SK-N-SH treated with all-trans-retinoic acid at 6 μM for 48 hours (cell line): ENCODE data around the gene BRINP1.

ENCODE experiments used
- CSDC2 ChIP-seq: fragments of 250-450 bp; sonication (Bioruptor Pico); IDR thresholded peaks from 2 replicates; pipeline ENCODE4 v1.5.0; 2020; ENCODE audit warnings: mild to moderate bottlenecking, moderate library complexity
- CSRNP3 ChIP-seq: fragments of 250-450 bp; sonication (Bioruptor Pico); IDR thresholded peaks from 2 replicates; pipeline ENCODE4 v1.5.1; 2021; ENCODE audit warnings: mild to moderate bottlenecking, moderate library complexity
- GLIS3 ChIP-seq: fragments of 250-450 bp; sonication (Bioruptor Pico); IDR thresholded peaks from 2 replicates; pipeline ENCODE4 v1.5.0; 2020; ENCODE audit warnings: mild to moderate bottlenecking, moderate library complexity
- RARB ChIP-seq: fragments of 250-450 bp; sonication (Bioruptor Pico); IDR thresholded peaks from 2 replicates; pipeline ENCODE4 v1.8.0; 2021; ENCODE audit warnings: mild to moderate bottlenecking, moderate library complexity
- TCF4 ChIP-seq: fragments of 250-450 bp; sonication (Bioruptor Pico); IDR thresholded peaks from 2 replicates; pipeline ENCODE4 v1.8.0; 2021; ENCODE audit warnings: mild to moderate bottlenecking, moderate library complexity, borderline replicate concordance
- ZC3H10 ChIP-seq: fragments of 250-450 bp; sonication (Bioruptor Pico); IDR thresholded peaks from 2 replicates; pipeline ENCODE4 v1.5.1; 2021; ENCODE audit warnings: mild to moderate bottlenecking, moderate library complexity
- ZFP3 ChIP-seq: fragments of 250-450 bp; sonication (Bioruptor Pico); IDR thresholded peaks from 2 replicates; pipeline ENCODE4 v1.5.0; 2020; ENCODE audit warnings: mild to moderate bottlenecking, moderate library complexity
- ZFP30 ChIP-seq: fragments of 450-650 bp; formaldehyde crosslinking; IDR thresholded peaks from 2 replicates; pipeline ENCODE4 v1.5.0; 2022; ENCODE audit warnings: mild to moderate bottlenecking, moderate library complexity
- TF ChIP-seq, protein P1 (sequence below): fragments of 250-450 bp; sonication (Bioruptor Pico); IDR thresholded peaks from 2 replicates; pipeline ENCODE4 v1.5.0; 2020; ENCODE audit warnings: mild to moderate bottlenecking, moderate library complexity
- TF ChIP-seq, protein P2 (sequence below): fragments of 250-450 bp; sonication (Bioruptor Pico); IDR thresholded peaks from 2 replicates; pipeline ENCODE4 v1.5.1; 2020; ENCODE audit warnings: low read depth, mild to moderate bottlenecking, moderate library complexity

GRCh38 chr9:119367683-119368075, 1.6 kb downstream of the BRINP1 start:
- no peak for TF ChIP-seq CSRNP3
- no peak for TF ChIP-seq TCF4 (CRISPR knock-in tag)
- TF ChIP-seq CSDC2, result no peak
- TF ChIP-seq, protein P1, sequence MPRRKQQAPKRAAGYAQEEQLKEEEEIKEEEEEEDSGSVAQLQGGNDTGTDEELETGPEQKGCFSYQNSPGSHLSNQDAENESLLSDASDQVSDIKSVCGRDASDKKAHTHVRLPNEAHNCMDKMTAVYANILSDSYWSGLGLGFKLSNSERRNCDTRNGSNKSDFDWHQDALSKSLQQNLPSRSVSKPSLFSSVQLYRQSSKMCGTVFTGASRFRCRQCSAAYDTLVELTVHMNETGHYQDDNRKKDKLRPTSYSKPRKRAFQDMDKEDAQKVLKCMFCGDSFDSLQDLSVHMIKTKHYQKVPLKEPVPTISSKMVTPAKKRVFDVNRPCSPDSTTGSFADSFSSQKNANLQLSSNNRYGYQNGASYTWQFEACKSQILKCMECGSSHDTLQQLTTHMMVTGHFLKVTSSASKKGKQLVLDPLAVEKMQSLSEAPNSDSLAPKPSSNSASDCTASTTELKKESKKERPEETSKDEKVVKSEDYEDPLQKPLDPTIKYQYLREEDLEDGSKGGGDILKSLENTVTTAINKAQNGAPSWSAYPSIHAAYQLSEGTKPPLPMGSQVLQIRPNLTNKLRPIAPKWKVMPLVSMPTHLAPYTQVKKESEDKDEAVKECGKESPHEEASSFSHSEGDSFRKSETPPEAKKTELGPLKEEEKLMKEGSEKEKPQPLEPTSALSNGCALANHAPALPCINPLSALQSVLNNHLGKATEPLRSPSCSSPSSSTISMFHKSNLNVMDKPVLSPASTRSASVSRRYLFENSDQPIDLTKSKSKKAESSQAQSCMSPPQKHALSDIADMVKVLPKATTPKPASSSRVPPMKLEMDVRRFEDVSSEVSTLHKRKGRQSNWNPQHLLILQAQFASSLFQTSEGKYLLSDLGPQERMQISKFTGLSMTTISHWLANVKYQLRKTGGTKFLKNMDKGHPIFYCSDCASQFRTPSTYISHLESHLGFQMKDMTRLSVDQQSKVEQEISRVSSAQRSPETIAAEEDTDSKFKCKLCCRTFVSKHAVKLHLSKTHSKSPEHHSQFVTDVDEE (CRISPR knock-in tag), result no peak
- no peak for TF ChIP-seq RARB (CRISPR knock-in tag)
- no peak for TF ChIP-seq GLIS3 (CRISPR knock-in tag)
- no peak for TF ChIP-seq ZC3H10
- TF ChIP-seq, protein P2, sequence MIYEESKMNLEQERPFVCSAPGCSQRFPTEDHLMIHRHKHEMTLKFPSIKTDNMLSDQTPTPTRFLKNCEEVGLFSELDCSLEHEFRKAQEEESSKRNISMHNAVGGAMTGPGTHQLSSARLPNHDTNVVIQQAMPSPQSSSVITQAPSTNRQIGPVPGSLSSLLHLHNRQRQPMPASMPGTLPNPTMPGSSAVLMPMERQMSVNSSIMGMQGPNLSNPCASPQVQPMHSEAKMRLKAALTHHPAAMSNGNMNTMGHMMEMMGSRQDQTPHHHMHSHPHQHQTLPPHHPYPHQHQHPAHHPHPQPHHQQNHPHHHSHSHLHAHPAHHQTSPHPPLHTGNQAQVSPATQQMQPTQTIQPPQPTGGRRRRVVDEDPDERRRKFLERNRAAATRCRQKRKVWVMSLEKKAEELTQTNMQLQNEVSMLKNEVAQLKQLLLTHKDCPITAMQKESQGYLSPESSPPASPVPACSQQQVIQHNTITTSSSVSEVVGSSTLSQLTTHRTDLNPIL (CRISPR knock-in tag), result no peak
- TF ChIP-seq ZFP30 (CRISPR knock-in tag), result no peak
- no peak for TF ChIP-seq ZFP3 (CRISPR knock-in tag)
